ENCODE results near the gene TRAF3.
A peak's percentile ranks its signal among the peaks of the same experiment; 100 is the strongest.

The TRAF3 gene

DNA sequence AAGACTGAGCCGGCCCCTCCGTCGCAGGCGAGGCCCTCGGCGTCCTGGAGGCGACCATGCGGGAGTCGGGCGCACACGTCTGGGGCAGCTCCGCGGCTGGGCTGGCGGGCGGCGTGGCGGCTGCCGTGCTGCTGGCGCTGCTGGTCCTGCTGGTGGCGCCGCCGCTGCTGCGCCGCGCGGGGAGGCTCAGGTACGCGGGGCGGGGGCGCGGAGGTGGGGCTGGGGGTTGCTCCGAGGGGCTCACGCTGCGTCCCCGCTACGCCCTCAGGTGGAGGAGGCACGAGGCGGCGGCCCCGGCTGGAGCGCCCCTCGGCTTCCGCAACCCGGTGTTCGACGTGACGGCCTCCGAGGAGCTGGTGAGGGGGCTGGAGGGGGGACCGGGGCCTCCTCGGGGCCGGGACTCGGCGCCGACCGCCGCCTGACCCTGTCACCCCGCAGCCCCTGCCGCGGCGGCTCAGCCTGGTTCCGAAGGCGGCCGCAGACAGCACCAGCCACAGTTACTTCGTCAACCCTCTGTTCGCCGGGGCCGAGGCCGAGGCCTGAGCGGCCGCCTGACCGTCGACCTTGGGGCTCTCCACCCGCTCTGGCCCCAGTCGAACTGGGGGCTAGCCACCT is 153.0 kb downstream of the TRAF3 start:
- ATAC-seq (ENCODE audit: low read depth), result peak; percentile 12
- H3K36me3 Mint-ChIP-seq, result peaks cover 1% of the 10 kb centered on the region
- peaks cover 2% of the 10 kb centered on the region for H3K27me3 Mint-ChIP-seq
- DNase-seq (ENCODE audit: low spot score in 2 of 2), result no peak
- H3K27ac Mint-ChIP-seq, result no peak overlapping the region
- no peak overlapping the region for H3K4me3 Mint-ChIP-seq
- peaks cover 16% of the 10 kb centered on the region for H3K4me1 Mint-ChIP-seq
- no peaks in the 10 kb centered on the region for H3K9me3 Mint-ChIP-seq

DNA sequence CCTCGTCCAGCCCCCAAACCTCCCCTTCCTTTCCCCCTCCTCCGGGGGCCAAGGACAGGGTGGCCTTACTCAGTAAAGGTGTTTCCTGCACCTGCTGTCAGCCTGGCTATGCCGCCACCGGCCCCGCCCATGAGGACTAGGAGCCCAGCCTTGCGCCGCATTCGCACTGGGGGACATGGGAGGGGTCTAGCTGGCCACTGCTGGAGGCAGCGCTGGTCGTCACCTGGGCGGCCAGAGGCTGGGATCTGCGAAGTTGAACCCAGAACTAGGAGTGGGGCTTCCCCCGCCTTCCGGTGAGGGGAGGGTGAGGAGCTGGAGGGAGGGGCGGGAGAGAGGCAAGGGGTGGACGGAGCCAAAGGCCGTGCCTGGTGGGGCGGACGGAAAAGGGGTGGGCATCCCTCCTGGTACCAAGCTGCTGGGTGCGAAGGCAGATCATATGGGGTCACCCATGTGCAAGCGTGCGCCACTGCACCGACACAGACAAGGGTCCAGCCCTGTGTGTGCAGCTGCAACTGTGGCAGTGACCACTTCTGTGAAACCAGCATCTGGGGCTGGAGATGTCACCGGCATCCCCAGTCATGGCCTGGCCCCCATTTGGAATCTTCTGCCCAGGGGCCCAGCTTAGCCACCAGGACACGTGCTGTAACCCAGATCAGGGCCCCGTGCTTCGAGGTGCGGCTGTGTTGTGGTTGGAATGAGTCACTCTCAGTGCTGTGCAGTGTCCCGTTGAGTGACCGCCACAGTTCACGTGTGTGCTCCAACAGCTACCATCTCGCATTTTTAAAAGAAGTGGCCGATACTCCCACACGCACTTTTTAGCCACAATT is 153.7 kb downstream of the TRAF3 start:
- no peaks in the 10 kb centered on the region for H3K9me3 Mint-ChIP-seq
- H3K36me3 Mint-ChIP-seq, result peaks cover 1% of the 10 kb centered on the region
- peaks cover 18% of the 10 kb centered on the region for H3K4me1 Mint-ChIP-seq
- no peak overlapping the region for H3K4me3 Mint-ChIP-seq
- DNase-seq (ENCODE audit: low spot score in 2 of 2) (no peak), ATAC-seq (ENCODE audit: low read depth) (no peak)
- H3K27ac Mint-ChIP-seq, result no peak overlapping the region
- H3K27me3 Mint-ChIP-seq, result peaks cover under 1% of the 10 kb centered on the region

DNA sequence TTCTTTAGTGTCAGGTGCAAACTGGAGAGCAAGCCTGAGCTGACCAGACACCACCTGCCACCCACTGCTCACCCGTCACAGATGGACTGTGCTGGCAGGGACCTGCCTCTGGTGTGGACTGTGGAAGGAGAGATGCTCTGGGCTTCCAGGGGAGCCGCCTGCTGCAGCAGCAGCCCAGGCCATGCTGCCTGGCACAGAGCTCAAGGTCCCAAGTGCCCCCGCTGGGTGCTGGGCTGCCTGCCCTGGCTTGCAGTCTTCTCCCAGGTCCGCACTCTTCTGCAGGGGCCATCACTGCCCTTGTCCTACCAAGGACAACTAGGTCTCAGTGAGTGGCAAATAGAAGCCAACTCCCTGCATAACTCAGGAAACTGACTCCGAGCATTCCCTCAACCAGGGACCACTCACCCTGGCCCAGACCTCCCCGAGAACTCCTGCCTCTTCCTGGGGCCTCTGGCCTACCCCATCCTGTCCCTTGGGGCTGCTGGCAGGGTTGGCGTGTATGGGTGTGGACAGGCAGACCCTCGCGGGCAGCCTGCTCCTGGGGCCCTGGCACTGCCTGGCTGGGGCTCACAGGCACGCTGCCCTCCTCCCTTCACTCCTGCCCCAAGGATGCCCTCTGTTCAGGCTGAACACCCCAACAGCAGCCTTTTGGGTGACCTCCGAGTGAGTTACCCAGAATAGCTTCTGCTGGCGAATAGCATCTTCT is 154.5 kb downstream of the TRAF3 start:
- no peaks in the 10 kb centered on the region for H3K27me3 Mint-ChIP-seq
- H3K36me3 Mint-ChIP-seq, result peaks cover 4% of the 10 kb centered on the region
- ATAC-seq (ENCODE audit: low read depth), result no peak
- H3K27ac Mint-ChIP-seq, result no peak overlapping the region
- peaks cover 20% of the 10 kb centered on the region for H3K4me1 Mint-ChIP-seq
- no peak for DNase-seq (ENCODE audit: low spot score in 2 of 2)
- no peaks in the 10 kb centered on the region for H3K9me3 Mint-ChIP-seq
- no peak overlapping the region for H3K4me3 Mint-ChIP-seq

DNA sequence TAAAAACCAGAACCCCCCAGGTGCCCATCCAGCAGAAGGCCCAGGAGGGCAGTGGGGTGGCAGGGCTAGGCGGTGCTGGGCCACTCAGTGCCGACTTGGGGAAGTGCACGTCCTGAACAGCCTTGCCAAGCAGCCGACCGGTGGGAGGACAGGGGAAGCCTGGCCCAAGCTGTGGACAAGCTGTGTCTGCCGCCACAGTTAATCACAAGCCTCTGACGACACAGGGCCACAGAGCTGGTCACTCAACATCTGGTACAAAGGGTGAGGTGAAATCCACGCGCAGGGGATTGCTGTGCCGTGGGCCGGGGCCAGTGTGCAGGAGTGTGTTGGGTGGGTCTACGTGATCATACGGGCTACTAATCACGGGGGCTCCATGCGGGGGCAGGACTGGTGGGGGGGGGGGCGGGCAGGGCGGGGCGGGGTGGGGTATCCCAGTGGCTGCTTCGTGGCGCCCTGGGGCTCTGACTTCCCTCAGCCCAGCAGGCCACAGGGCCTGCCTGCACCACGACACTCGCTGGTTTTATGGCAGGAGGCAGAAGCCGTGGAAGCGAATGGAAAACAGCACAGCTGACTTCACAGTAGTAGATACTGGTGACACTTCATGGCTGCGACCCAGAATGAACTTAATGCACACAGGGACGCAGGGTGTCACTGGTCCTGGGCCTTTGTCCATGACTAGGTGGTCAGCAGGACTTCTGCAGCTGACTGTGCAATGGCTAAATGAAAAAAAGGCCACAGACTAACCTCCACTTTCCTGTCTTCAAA is 155.4 kb downstream of the TRAF3 start:
- Mint-ChIP-seq H3K9me3 (no peaks in the 10 kb centered on the region), H3K36me3 (peaks cover 7% of the 10 kb centered on the region), H3K27me3 (no peaks in the 10 kb centered on the region), H3K4me3 (no peak overlapping the region), H3K4me1 (peaks cover 15% of the 10 kb centered on the region), H3K27ac (no peak overlapping the region)
- DNase-seq (ENCODE audit: low spot score in 2 of 2) (no peak), ATAC-seq (ENCODE audit: low read depth) (no peak)

DNA sequence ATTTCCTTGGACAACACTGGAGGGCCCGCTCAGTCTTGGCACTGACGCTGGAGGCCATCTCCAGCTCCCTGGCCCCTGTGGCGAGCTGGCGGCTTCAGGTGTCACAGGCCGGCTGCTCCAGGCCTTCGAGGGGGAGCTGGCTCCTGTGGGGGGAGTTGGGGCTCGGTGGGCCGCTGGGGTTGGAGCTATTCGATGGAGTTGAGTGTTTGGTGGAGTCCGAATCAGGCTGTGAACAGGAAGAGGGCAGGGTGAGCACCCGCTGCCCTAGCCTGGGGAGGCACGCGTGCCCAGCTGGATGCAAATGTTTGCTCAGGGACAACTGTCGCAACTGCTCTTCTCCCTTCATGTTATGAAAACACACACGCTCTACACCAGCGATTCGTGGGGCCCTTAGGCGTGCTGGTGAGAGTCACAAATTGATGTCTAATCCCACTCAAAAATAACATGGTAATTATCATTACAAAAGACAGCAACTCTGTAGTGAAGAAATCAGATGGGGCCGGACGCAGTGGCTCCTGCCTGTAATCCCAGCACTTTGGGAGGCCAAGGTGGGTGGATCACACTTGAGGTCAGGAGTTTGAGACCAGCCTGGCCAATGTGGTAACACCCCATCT is 156.5 kb downstream of the TRAF3 start:
- H3K4me3 Mint-ChIP-seq, result no peak overlapping the region
- no peaks in the 10 kb centered on the region for H3K27me3 Mint-ChIP-seq
- H3K9me3 Mint-ChIP-seq, result no peaks in the 10 kb centered on the region
- H3K36me3 Mint-ChIP-seq, result peaks cover 7% of the 10 kb centered on the region
- H3K27ac Mint-ChIP-seq, result no peak overlapping the region
- peaks cover 12% of the 10 kb centered on the region for H3K4me1 Mint-ChIP-seq
- ATAC-seq (ENCODE audit: low read depth) (no peak), DNase-seq (ENCODE audit: low spot score in 2 of 2) (no peak)

DNA sequence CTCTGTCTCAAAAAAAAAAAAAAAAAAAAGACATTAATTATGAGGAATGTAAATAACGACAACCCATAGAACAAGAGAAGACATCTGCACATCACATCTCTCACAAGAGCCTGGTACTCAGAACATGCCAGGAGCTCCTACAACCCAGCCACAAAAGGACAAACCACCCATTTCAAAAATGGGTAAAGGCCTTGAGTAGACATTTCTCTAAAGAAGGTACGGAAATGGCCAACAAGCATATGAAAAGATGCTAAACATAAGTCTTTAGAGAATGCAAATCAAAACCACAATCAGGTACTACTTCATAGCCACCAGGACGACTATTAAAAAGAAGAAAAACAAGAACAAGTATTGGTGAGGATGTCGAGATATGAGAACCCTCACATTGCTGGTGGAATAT is 158.5 kb downstream of the TRAF3 start:
- H3K27ac Mint-ChIP-seq, result no peak overlapping the region
- peaks cover 11% of the 10 kb centered on the region for H3K4me1 Mint-ChIP-seq
- no peak overlapping the region for H3K4me3 Mint-ChIP-seq
- peak; percentile 39 for ATAC-seq (ENCODE audit: low read depth)
- H3K36me3 Mint-ChIP-seq, result peaks cover 11% of the 10 kb centered on the region
- H3K9me3 Mint-ChIP-seq, result no peaks in the 10 kb centered on the region
- no peaks in the 10 kb centered on the region for H3K27me3 Mint-ChIP-seq
- no peak for DNase-seq (ENCODE audit: low spot score in 2 of 2)

DNA sequence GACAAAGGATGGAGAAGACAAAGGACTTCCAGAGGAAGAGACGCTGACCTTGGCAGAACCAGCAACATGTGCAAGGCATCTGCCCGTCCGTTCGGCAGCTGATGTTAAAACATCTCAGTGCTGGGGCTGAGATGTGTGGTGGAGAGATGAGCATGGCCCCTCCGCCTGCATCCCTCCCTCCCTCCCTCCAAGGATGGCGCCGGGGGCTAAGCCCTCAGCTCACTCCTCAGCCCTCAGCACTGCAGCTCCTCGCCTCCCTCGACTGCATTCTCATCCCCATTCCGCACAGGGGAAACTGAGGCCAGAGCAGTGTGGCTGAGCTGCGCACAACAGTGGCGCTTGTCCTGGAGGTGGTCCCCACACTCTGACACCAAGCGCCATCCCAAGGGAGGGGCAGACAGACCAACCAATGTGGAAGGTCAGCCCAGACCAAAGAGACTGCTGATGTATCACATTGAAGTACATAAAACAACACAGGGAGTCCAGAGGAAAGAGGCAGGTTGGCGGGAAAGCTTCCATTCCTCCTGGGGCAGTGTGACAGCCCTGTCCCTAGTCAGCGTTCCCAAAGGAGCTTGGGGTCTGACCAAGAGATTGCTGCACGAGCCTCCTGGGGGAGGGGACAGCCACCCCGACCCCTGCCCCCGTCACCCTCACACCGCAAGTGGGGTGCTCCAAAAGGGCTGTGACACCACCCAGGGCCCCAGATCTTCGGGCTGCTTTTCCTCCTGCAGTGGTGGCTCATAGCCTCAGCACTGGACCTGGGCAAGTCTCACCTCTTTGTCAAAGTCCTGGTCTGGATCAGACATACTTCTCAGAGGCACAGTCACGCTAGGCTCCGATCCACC is 160.3 kb downstream of the TRAF3 start:
- H3K4me1 Mint-ChIP-seq, result peaks cover 17% of the 10 kb centered on the region
- peak overlapping the region; percentile 50 for H3K27ac Mint-ChIP-seq

DNA sequence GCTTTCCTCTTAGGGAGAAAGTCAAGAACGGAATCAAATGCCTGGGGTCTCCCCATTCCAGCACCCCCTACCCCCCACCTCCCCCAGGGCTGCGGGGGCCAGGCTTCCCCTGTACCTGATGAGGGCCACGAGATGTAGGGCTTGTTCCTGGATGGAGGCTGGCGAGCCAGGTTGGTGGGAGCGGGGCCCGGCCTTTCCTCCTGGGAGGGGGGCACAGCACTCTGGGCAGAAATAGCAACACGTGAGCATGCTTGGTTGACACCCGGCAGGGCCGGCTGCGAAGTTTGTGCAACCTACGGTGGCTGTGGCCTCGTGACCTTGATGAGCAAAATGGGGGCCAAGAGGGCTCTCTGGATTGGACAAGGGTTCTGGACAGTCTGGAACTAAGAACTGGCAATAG is 160.9 kb downstream of the TRAF3 start:
- Mint-ChIP-seq H3K36me3 (peaks cover 10% of the 10 kb centered on the region), H3K9me3 (no peaks in the 10 kb centered on the region), H3K27ac (no peak overlapping the region), H3K4me1 (peaks cover 17% of the 10 kb centered on the region), H3K4me3 (no peak overlapping the region), H3K27me3 (no peaks in the 10 kb centered on the region)
- ATAC-seq (ENCODE audit: low read depth) (no peak), DNase-seq (ENCODE audit: low spot score in 2 of 2) (no peak)

More for the DNA sequence above, 160.3 kb downstream of the TRAF3 start:
- no peaks in the 10 kb centered on the region for H3K27me3 Mint-ChIP-seq
- no peak overlapping the region for H3K4me3 Mint-ChIP-seq
- ATAC-seq (ENCODE audit: low read depth), result no peak
- DNase-seq (ENCODE audit: low spot score in 2 of 2), result no peak
- no peaks in the 10 kb centered on the region for H3K9me3 Mint-ChIP-seq
- peaks cover 11% of the 10 kb centered on the region for H3K36me3 Mint-ChIP-seq

DNA sequence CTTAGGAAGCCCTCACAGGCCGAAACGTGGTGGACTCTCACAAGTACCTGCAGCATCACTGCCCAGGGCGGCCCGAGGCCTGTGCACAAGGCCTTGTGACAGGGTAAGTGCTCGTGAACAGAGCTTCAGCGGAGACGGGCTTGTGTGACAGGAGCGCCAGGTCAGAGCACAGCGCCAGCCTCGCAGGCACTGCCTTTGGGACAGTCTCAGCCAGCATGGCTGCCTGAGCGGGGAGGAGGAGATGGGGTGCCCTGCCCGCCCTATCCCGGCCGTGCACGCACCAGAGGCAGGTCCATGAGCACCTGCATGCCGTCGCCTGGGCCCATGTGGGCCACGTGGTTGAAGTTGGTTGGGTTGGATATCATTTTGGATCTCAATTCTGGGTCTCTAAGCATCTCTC is 162.1 kb downstream of the TRAF3 start:
- H3K9me3 Mint-ChIP-seq, result no peaks in the 10 kb centered on the region
- DNase-seq (ENCODE audit: low spot score in 2 of 2) (no peak), ATAC-seq (ENCODE audit: low read depth) (no peak)
- H3K27me3 Mint-ChIP-seq, result no peaks in the 10 kb centered on the region
- peaks cover 17% of the 10 kb centered on the region for H3K36me3 Mint-ChIP-seq
- no peak overlapping the region for H3K4me3 Mint-ChIP-seq
- no peak overlapping the region for H3K27ac Mint-ChIP-seq
- H3K4me1 Mint-ChIP-seq, result peaks cover 17% of the 10 kb centered on the region

DNA sequence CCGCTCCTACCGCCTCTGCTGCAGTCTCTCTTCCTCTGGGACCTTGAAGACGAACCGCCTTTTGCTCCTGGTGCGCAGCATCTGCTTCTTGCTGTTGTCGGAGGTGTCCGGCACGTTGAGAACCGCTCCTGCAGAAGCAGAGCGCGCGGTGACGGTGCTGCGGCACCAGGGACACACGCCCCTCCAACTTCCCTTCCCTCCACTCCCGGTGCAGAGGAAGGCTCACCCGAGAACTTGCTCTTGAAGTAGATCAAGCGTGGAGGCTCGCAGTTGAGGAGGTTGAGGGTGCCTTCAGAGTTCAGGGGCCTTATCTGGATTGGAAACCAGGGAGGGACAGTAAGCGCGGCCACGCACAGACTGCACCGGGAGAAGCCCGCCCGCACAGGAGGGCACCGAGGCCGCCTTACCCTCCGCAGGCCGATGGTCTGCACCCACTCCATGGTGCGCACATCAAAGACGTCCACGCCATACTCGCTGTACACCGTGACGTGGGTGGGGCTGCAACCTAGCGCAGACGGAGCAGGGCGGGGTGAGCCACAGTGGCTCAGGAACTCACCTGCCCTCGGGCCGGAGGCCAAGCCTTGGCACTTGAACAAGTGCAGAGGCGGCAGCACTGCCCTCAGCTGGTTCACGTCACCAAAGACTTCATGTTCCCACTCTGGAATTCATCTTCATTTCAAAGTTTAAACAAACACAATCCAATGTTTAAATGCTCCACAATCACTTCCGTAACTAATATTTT is 162.7 kb downstream of the TRAF3 start:
- Mint-ChIP-seq H3K9me3 (no peaks in the 10 kb centered on the region), H3K4me1 (peaks cover 16% of the 10 kb centered on the region), H3K4me3 (no peak overlapping the region), H3K27ac (no peak overlapping the region), H3K27me3 (no peaks in the 10 kb centered on the region), H3K36me3 (peaks cover 17% of the 10 kb centered on the region)
- no peak for DNase-seq (ENCODE audit: low spot score in 2 of 2)
- no peak for ATAC-seq (ENCODE audit: low read depth)

DNA sequence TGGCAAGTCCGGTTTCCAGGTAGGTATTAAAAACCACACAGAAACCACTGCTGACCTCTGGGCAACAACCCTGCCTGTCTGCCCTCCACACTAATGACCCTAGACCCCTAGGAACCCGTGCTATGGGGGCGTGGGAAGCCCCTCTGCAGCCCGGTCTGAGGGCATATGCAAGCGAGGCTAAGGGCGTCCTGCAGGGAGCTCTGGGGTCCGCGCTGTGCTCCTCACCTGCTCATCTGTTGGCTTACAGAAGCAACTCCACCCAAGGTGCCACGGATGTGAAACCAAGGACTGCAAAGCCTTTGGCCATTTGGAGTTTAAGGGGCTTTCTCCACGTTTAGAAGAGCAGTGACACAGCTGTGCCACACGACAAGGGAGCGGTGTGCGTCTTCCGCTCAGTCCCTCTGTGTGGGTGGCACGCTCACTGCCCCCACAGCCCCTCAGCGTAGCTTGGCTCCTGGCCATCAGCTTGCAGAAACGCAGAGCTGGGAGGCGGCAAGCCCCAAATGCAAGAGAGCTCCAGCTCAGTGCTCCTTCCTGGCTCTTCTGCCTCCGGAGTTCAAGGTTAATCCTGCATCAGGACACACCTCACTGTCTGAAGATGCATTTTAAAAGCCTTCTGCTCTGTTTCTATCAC is 163.6 kb downstream of the TRAF3 start:
- ATAC-seq (ENCODE audit: low read depth) (no peak), DNase-seq (ENCODE audit: low spot score in 2 of 2) (no peak)
- Mint-ChIP-seq H3K27me3 (no peaks in the 10 kb centered on the region), H3K4me1 (peaks cover 11% of the 10 kb centered on the region), H3K9me3 (no peaks in the 10 kb centered on the region), H3K27ac (no peak overlapping the region), H3K36me3 (peaks cover 17% of the 10 kb centered on the region), H3K4me3 (no peak overlapping the region)

DNA sequence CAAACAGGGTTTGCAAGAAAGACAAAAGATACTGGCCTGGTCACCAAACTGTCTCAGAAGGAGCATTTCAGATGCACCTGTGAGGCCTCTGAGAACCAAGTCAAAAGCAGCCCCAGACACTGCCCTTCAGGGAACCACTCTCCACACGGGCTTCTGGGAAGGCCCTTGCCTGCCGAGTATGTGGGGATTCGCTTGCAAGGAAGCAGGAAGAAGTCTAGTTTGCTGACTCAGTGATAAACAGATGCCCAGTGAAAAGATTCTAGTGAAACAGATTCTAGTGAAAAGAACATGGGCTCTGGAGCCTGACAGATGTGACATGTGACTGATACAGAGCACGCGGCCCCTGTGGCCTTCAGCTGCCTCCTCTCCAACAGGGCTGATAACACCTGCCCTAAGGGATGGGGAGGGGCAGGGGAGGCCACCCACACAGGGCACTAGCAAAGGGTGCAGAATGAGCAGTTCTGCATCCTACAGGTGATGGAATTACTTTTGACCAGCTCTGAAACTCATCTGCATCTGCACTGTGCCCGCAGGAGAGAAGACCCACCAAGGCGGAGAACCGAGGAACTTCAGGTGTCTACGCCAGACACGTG is 164.3 kb downstream of the TRAF3 start:
- ATAC-seq (ENCODE audit: low read depth), result peak; percentile 38
- Mint-ChIP-seq H3K36me3 (peaks cover 15% of the 10 kb centered on the region), H3K9me3 (no peaks in the 10 kb centered on the region), H3K4me1 (peaks cover 10% of the 10 kb centered on the region), H3K27me3 (no peaks in the 10 kb centered on the region), H3K27ac (no peak overlapping the region), H3K4me3 (no peak overlapping the region)
- DNase-seq (ENCODE audit: low spot score in 2 of 2), result no peak
